Body of pancreas (tissue), 4 donors: ENCODE results near the gene PGAP3. TPM values are rescaled to one million over a fixed set of nuclear protein-coding genes. Genes with fewer than 3 reads are reported as not detected.

Source experiments
- ATAC-seq: fragments of 150-250 bp; one replicate; pipeline ENCODE4 v1.9.1; 2016
- DNase-seq, 4 donors: peaks; one replicate each; pipeline ENCODE4 v3.0.0-alpha.2; 2019
- H3K27ac ChIP-seq, 4 donors: fragments of 200-600 bp; sonication (generic); 1 replicate in 3 of 4; 2 replicates in 1 of 4; pipeline versions ENCODE4 v1.5.1 to v1.6.1; 2016 to 2019; ENCODE audit warnings: mild to moderate bottlenecking in 1 of 4, mixed read lengths in 1 of 4, moderate library complexity in 1 of 4
- H3K27me3 ChIP-seq, 2 donors: fragments of 200-600 bp; sonication (generic); one replicate each; pipeline ENCODE4 v1.6.0; 2016; ENCODE audit warnings: mild to moderate bottlenecking in 1 of 2
- H3K36me3 ChIP-seq, 2 donors: fragments of 200-600 bp; sonication (generic); replicated peaks in 1 of 2; 2 replicates each; pipeline ENCODE4 v1.5.1; 2016; ENCODE audit warnings: low read depth in 2 of 2; ENCODE audit not compliant: insufficient read depth in 1 of 2
- H3K4me1 ChIP-seq: fragments of 200-600 bp; sonication (generic); one replicate; pipeline ENCODE4 v1.6.0; 2016
- H3K4me3 ChIP-seq, 2 donors: fragments of 200-600 bp; sonication (generic); 1 replicate in 1 of 2; 2 replicates in 1 of 2; pipeline ENCODE4 v1.5.1; 2016 to 2019
- H3K9me3 ChIP-seq, 3 donors: fragments of 200-600 bp; sonication (generic); 1 replicate in 2 of 3; 2 replicates in 1 of 3; pipeline ENCODE4 v1.5.1; 2016
- CTCF ChIP-seq, 7 experiments: fragments of 450-650 bp in 4 of 7; fragments of 200-600 bp in 3 of 7; sonication (generic) in 3 of 7; IDR thresholded peaks; one replicate each; pipeline ENCODE4 v1.5.1; 2016 to 2019; ENCODE audit warnings: antibody characterized with exemption in 7 of 7
- POLR2A ChIP-seq, 3 donors: fragments of 450-650 bp; IDR thresholded peaks; one replicate each; pipeline ENCODE4 v1.6.1; 2016; ENCODE audit warnings: antibody characterized with exemption in 3 of 3, mild to moderate bottlenecking in 2 of 3
- WGBS, 2 donors: methylation state at CpG; one replicate each; pipeline ENCODE4 v1.1.5; 2017; 5-methylcytosine and 5-hydroxymethylcytosine counted together
- intact Hi-C: fragments of 100-400 bp; cut with DNase I; formaldehyde crosslinking; loops from one replicate; pipeline ENCODE4 v1.15.1; 2023
- total RNA-seq, 2 donors: library from RNA; depleted of rRNA; stranded (reverse); fragments of >200 nt; gene quantifications; one replicate each; pipeline ENCODE4 v1.1.0, GENCODE V29; 2016

The PGAP3 gene
- total RNA-seq, 2 donors from 2014 or later = 13.8 to 33.2 TPM

GRCh38 chr17:39719563-39720355 lies 31.9 kb upstream of the PGAP3 start:
- peaks cover 0 to 5% of the 10 kb centered on the region in 2 donors for H3K36me3 ChIP-seq
- no peaks in the 10 kb centered on the region for H3K9me3 ChIP-seq
- DNase-seq = no peak
- peaks cover 15% of the 10 kb centered on the region for H3K4me1 ChIP-seq
- no peak for ATAC-seq
- WGBS, 2 donors = 84 to 90% methylated on average over 6 to 7 of the region's 7 CpGs
- TF ChIP-seq CTCF (IDR thresholded peaks at IDR 0.05) = no peak
- TF ChIP-seq POLR2A (IDR thresholded peaks at IDR 0.05) = no peak
- intact Hi-C loops = no loop called here
- no peak overlapping the region for H3K27ac ChIP-seq
- no peak overlapping the region for H3K4me3 ChIP-seq
- H3K27me3 ChIP-seq = no peaks in the 10 kb centered on the region

GRCh38 chr17:39717660-39718059 lies 29.8 kb upstream of the PGAP3 start:
- WGBS, 2 donors = 76 to 88% methylated on average over 6 of the region's 6 CpGs
- ATAC-seq = no peak
- DNase-seq = no peak
- Histone ChIP-seq H3K9me3 (no peaks in the 10 kb centered on the region), H3K4me3 (no peak overlapping the region), H3K27me3 (no peaks in the 10 kb centered on the region), H3K27ac (no peak overlapping the region), H3K4me1 (peaks cover 15% of the 10 kb centered on the region), H3K36me3 (peaks cover 0 to 5% of the 10 kb centered on the region in 2 donors)
- intact Hi-C loops = no loop called here
- TF ChIP-seq POLR2A (IDR thresholded peaks at IDR 0.05) = no peak
- no peak for TF ChIP-seq CTCF (IDR thresholded peaks at IDR 0.05)

GRCh38 chr17:39716879-39717536 lies 29.2 kb upstream of the PGAP3 start:
- Histone ChIP-seq H3K9me3 (no peaks in the 10 kb centered on the region), H3K4me3 (no peak overlapping the region), H3K4me1 (peaks cover 15% of the 10 kb centered on the region), H3K27me3 (no peaks in the 10 kb centered on the region), H3K27ac (peak overlapping the region in 3 of 4 donors; percentile 31 to 41 (median 39)), H3K36me3 (peaks cover 0 to 8% of the 10 kb centered on the region in 2 donors)
- intact Hi-C loops = no loop called here
- WGBS, 2 donors = 74 to 82% methylated on average over 11 of the region's 11 CpGs
- peak in 2 of 4 donors; percentile 35 to 45 for DNase-seq
- peak; percentile 56 for ATAC-seq
- TF ChIP-seq POLR2A (IDR thresholded peaks at IDR 0.05) = no peak
- TF ChIP-seq CTCF (IDR thresholded peaks at IDR 0.05) = no peak

- peaks cover 15% of the 10 kb centered on the region for H3K4me1 ChIP-seq
- H3K4me3 ChIP-seq = no peak overlapping the region
- intact Hi-C loops = no loop called here
- no peaks in the 10 kb centered on the region for H3K9me3 ChIP-seq
- H3K27ac ChIP-seq = peak overlapping the region in 3 of 4 donors; percentile 31 to 41 (median 39)
- H3K27me3 ChIP-seq = no peaks in the 10 kb centered on the region
- no peak for DNase-seq
- peaks cover 0 to 11% of the 10 kb centered on the region in 2 donors for H3K36me3 ChIP-seq
- TF ChIP-seq CTCF (IDR thresholded peaks at IDR 0.05) = no peak
- 72 to 78% methylated on average over 9 to 13 of the region's 15 CpGs for WGBS, 2 donors
- ATAC-seq = peak; percentile 28
Observed at GRCh38 chr17:39716073-39716818, 28.4 kb upstream of the PGAP3 start.
